Measurements from ENCODE around the gene HIRA.

Gene HIRA

GRCh38 chr22:19405133-19405532 is 26.4 kb downstream of the HIRA start:
- no peak for DNase-seq

- DNase-seq: no peak
These were observed 26.9 kb downstream of the HIRA start for GRCh38 chr22:19404676-19405075.

- no peak for DNase-seq
These were observed 28.8 kb downstream of the HIRA start for GRCh38 chr22:19402642-19403191.

- DNase-seq: no peak
These were observed 30.1 kb downstream of the HIRA start for GRCh38 chr22:19401483-19401882.

GRCh38 chr22:19400881-19401280 is 30.7 kb downstream of the HIRA start:
- DNase-seq: no peak

- DNase-seq: no peak
These were observed 32.9 kb downstream of the HIRA start for GRCh38 chr22:19398652-19399051.

- DNase-seq: no peak
These were observed 33.3 kb downstream of the HIRA start for GRCh38 chr22:19398206-19398605.

GRCh38 chr22:19397734-19398104 is 33.8 kb downstream of the HIRA start:
- DNase-seq: no peak

DNA sequence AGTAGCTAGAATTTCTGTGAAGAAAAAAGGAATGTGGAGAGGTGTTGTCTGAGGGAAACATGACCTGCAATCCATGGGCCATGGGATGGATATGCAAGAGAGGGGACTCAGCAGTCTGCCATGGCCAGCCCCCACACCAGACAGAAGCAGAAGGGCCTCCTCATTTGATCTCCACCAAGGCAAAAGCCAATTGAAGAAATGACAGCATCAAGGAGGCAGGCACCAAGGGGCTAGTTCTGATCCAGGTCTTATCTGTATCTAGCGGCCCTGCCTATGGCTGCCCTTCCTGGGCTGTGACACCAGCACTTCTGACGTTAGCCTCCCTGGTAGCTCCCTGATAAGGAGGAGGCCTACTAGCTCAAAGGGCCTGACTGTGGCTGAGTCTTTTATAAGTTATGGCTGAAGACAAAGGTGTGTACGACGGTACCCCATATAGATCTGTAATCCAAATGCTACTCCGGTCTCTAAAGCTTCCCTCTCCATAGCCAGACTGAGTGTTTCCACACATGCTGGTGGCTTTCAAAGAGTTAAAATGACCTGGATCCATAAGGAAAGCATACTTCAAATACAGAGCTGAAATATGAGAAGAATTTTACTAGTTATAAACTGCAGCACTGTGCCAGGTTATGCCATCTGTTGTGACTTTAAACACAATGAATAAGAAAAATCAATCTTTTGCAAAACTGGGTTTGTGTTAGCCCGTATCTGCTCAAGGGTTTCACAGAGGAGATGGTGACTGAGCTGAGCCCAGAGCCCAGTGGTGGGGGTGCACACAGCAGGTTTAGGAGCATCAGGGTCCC is 34.4 kb downstream of the HIRA start:
- DNase-seq: peak; percentile 31

GRCh38 chr22:19396561-19396933 is 35.0 kb downstream of the HIRA start:
- DNase-seq: no peak

- DNase-seq: no peak
These were observed 36.3 kb downstream of the HIRA start for GRCh38 chr22:19395276-19395675.

DNA sequence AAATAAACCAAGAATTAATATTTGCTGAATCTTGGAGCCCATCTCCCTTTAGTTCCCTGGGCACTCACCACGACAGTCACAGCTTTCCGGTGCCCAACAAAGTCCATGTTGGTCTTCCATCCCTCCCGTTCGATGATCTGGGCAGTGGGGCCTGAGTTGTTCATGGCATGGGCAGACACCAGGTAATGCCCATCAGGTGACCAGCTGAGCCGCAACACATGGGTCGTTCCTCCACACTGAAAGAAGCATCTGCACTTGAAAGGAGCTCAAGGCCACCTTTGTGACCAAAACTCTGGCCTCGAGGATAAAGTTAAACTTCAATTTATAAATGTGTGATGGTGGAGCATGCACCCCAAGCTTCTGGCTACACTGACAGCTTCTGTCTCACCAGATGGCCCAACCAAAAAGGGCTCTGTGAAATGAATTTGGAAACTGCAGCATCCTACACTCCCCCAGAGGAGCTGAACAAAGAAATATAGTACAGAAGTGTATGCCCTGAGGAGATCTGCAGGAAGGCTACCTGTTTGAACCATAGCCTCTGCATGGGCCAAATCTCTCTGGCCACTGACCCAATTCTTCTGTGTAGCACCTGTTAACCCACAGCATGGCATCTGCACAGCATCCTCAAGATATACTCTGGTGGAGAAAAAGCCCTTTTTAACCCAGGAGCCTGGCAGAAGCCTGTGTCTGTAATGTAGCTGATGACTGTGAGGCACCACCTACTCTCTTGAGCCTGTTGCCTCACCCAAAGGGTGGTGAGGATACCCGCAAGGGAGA is 37.1 kb downstream of the HIRA start:
- DNase-seq: no peak

DNA sequence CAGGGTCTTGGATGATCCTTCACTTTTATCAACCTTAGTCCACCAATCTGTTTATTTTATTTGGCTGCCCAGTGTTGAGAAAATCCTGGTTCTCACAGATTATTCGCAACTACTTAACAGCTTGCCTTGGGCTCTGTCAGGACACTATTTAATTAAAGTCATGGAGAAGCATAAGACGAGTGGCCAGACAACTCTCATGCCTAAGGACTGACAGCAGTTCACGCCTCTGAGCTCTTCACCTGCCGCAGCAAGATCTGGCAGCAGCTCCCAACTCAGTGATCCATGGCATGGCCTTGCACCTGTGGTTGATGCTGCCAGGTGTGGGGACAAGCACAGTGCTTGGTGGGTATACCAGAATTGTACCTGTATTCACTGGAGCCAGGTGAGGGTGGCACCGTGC is 37.8 kb downstream of the HIRA start:
- DNase-seq: no peak

- no peak for DNase-seq
These were observed 44.0 kb downstream of the HIRA start for GRCh38 chr22:19387575-19387974.

DNA sequence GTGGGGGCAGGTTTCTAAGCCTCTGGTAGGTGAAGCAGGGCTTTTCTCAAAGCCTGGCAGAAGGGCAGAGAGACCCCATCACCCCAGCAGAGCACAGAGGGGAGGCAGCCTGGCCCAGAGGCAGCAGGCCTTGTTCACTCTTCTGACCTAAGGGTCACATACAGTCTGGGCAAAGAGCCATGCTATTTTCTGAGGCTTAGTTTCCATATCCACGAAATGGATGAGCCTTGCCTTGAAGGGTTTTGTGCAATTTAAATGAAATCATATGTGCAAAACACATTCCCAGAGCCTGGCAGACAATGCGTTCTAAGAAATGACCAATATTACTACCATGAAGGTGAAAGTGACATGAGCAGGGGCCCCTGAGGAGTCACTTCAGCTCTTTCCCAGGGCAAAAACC is 44.5 kb downstream of the HIRA start:
- DNase-seq: no peak

GRCh38 chr22:19386248-19386647 is 45.3 kb downstream of the HIRA start:
- no peak for DNase-seq

DNA sequence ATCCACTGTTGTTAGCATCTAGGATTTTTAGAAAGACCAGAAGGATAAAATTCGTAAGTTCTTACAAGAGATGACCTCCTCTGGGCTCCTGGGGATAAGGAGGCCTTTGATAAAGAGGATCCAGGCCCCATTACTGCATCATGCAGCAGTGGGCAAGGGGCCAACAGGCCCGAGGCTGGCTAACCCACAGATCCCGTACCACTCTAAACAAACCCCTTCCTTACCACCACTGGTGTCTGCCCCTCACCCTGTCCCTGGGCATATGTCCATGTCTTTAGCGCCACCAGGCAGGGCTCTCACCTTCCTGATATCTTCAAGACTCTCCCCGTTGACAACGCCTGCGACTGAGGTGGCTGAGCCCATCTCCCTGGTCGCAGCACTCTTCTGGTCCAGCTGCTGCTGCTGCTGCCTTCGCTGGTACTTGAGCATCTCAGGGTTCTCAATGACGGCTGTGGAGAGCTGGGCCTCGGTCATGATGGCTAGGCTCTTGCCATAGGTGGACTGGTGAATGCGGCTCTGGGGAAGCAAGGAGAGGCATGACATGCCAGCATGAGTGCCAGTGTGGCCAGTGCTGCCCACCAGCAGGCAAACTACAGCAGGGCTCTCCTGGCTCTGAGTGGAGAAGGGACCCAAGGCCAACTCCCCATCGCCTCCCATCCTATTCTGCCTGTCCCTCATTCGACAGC is 46.2 kb downstream of the HIRA start:
- DNase-seq: no peak

GRCh38 chr22:19383292-19383691 is 48.2 kb downstream of the HIRA start:
- no peak for DNase-seq

GRCh38 chr22:19382240-19382639 is 49.3 kb downstream of the HIRA start:
- no peak for DNase-seq

DNA sequence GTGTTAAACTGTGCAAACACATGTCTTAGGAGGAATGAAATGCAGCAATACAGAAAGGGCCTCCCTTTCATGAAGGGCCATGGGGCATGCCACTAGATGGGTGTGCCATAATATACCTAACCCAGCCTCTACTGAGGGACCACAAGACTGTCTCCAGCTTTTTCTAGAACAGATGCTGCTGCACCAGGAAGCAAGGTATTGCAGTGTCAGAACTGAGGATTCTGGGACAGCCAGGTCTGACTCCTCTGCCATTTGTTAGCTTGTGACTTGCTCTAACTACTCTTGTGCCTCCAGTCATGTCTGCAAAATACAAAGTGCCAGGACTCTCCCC is 53.2 kb downstream of the HIRA start:
- no peak for DNase-seq

- DNase-seq: no peak
These were observed 53.8 kb downstream of the HIRA start for GRCh38 chr22:19377565-19378343.

GRCh38 chr22:19376971-19377370 is 54.6 kb downstream of the HIRA start:
- DNase-seq: no peak

- no peak for DNase-seq
These were observed 55.3 kb downstream of the HIRA start for GRCh38 chr22:19376247-19376646.

All from femur (tissue), 1 donor.